IMR-90 (cell line): ENCODE data around the gene CRTAP. TPM values are rescaled to one million over a fixed set of nuclear protein-coding genes. Genes with fewer than 3 reads are reported as not detected.
"Not testable (repeated sequence)": the region's sequence is repeated elsewhere in the genome, so short reads cannot be mapped to it uniquely, and the experiment has no call there.

ENCODE experiments used
- ATAC-seq: fragments of 200-7000 bp; cut with Tn5 transposase; 2 replicates; pipeline ENCODE4 v1.9.1; 2020; ENCODE audit warnings: low read depth, mild to moderate bottlenecking, moderate library complexity
- BruUV-seq: library from RNA; stranded (reverse); fragments of 400-500 nt; replicated peaks from 2 replicates; lab custom pipeline; 2021; lab: Mats Ljungman, UMichigan
- CTCF ChIA-PET: fragments of 300-600 bp; formaldehyde crosslinking; extraction: SDS; loops from one replicate; lab custom pipeline; 2021; ENCODE audit warnings: antibody characterized with exemption; lab: Yijun Ruan, JAX
- POLR2A ChIA-PET: fragments of 300-600 bp; sonication (Branson Sonifier 250); formaldehyde crosslinking; loops from one replicate; lab custom pipeline; 2022; ENCODE audit warnings: antibody characterized with exemption; ENCODE audit not compliant: unreplicated experiment; lab: Charles Lee
- DNase-seq: peaks from one replicate; pipeline ENCODE4 v3.0.0; 2013
- H2AFZ ChIP-seq: replicated peaks from 2 replicates; pipeline ENCODE3; 2013; ENCODE audit warnings: low read length, mild to moderate bottlenecking; ENCODE audit not compliant: poor library complexity
- H2AK5ac ChIP-seq: 2 replicates; pipeline ENCODE4 v1.6.1; 2013; ENCODE audit warnings: low read depth, low read length, inconsistent platforms
- H2AK9ac ChIP-seq: replicated peaks from 2 replicates; pipeline ENCODE3; 2013; ENCODE audit warnings: mild to moderate bottlenecking, low read depth, low read length, moderate library complexity; ENCODE audit not compliant: poor library complexity
- H2BK120ac ChIP-seq: 2 replicates; pipeline ENCODE4 v1.6.1; 2013; ENCODE audit warnings: low read depth, low read length, inconsistent platforms
- H2BK15ac ChIP-seq: 3 replicates; pipeline ENCODE4 v1.6.1; 2013; ENCODE audit warnings: low read depth, low read length, inconsistent platforms
- H2BK20ac ChIP-seq: 2 replicates; pipeline ENCODE4 v1.6.1; 2013; ENCODE audit warnings: low read depth, mild to moderate bottlenecking, inconsistent platforms, low read length, moderate library complexity
- H2BK5ac ChIP-seq: 2 replicates; pipeline ENCODE4 v1.6.1; 2013; ENCODE audit warnings: mild to moderate bottlenecking, low read depth, low read length, inconsistent platforms; ENCODE audit not compliant: poor library complexity, severe bottlenecking
- H3K14ac ChIP-seq: replicated peaks from 2 replicates; pipeline ENCODE4 v1.6.1; 2013; ENCODE audit warnings: low read depth, low read length, inconsistent platforms
- H3K18ac ChIP-seq: 2 replicates; pipeline ENCODE4 v1.6.1; 2013; ENCODE audit warnings: low read depth, low read length, control low read depth
- H3K23ac ChIP-seq: 2 replicates; pipeline ENCODE4 v1.6.1; 2013; ENCODE audit warnings: low read depth, low read length, inconsistent platforms
- H3K27ac ChIP-seq: 2 replicates; pipeline ENCODE4 v1.5.1; 2013; ENCODE audit warnings: mild to moderate bottlenecking, control low read depth, low read length; ENCODE audit not compliant: insufficient read depth
- H3K27me3 ChIP-seq: 2 replicates; pipeline ENCODE4 v1.6.1; 2013; ENCODE audit warnings: low read length; ENCODE audit not compliant: control insufficient read depth, insufficient read depth
- H3K36me3 ChIP-seq: 2 replicates; pipeline ENCODE4 v1.6.1; 2013; ENCODE audit warnings: low read length, mixed read lengths; ENCODE audit not compliant: control insufficient read depth, insufficient read depth
- H3K4ac ChIP-seq: 2 replicates; pipeline ENCODE4 v1.6.1; 2013; ENCODE audit warnings: low read depth, low read length, inconsistent platforms
- H3K4me1 ChIP-seq: 2 replicates; pipeline ENCODE4 v1.6.1; 2013; ENCODE audit warnings: low read length, mixed read lengths; ENCODE audit not compliant: control insufficient read depth, insufficient read depth
- H3K4me2 ChIP-seq: 2 replicates; pipeline ENCODE4 v1.6.1; 2013; ENCODE audit warnings: low read depth, mild to moderate bottlenecking, control low read depth, low read length, moderate library complexity
- H3K4me3 ChIP-seq: 2 replicates; pipeline ENCODE4 v1.5.1; 2013; ENCODE audit warnings: low read depth, mild to moderate bottlenecking, control low read depth, low read length, moderate library complexity; ENCODE audit not compliant: insufficient read depth
- H3K56ac ChIP-seq: 2 replicates; pipeline ENCODE4 v1.6.1; 2013; ENCODE audit warnings: low read length, inconsistent platforms; ENCODE audit not compliant: insufficient read depth; ENCODE audit errors: extremely low read depth
- H3K79me1 ChIP-seq, 2 experiments: 2 replicates each; pipeline ENCODE4 v1.6.1; 2013; ENCODE audit warnings: low read length in 2 of 2, inconsistent platforms in 1 of 2, low read depth in 1 of 2
- H3K9ac ChIP-seq: 2 replicates; pipeline ENCODE4 v1.6.1; 2013; ENCODE audit warnings: low read depth, low read length, control low read depth
- H3K9me1 ChIP-seq: 2 replicates; pipeline ENCODE4 v1.6.1; 2013; ENCODE audit warnings: low read length, inconsistent platforms; ENCODE audit not compliant: insufficient read depth
- H3K9me3 ChIP-seq: 2 replicates; pipeline ENCODE4 v1.6.1; 2013; ENCODE audit warnings: low read length; ENCODE audit not compliant: control insufficient read depth, insufficient read depth
- H4K20me1 ChIP-seq: 2 replicates; pipeline ENCODE4 v1.6.1; 2013; ENCODE audit warnings: low read length, inconsistent platforms; ENCODE audit not compliant: insufficient read depth
- H4K5ac ChIP-seq: 2 replicates; pipeline ENCODE4 v1.6.1; 2013; ENCODE audit warnings: mild to moderate bottlenecking, low read depth, low read length, control low read depth
- H4K8ac ChIP-seq, 2 experiments: 2 replicates each; pipeline ENCODE4 v1.6.1; 2013; ENCODE audit warnings: low read depth in 2 of 2, low read length in 2 of 2, control low read depth in 1 of 2, inconsistent platforms in 1 of 2
- H4K91ac ChIP-seq: 2 replicates; pipeline ENCODE4 v1.6.1; 2013; ENCODE audit warnings: low read depth, low read length, inconsistent platforms; ENCODE audit not compliant: insufficient read depth
- WGBS, 2 experiments: methylation state at CpG; one replicate each; pipeline versions ENCODE4 v1.1.5 to v1.1.7; 2013; ENCODE audit warnings: missing lambda C conversion rate in 2 of 2; ENCODE audit not compliant: insufficient read length in 1 of 2; ENCODE audit errors: extremely low coverage in 2 of 2; 5-methylcytosine and 5-hydroxymethylcytosine counted together
- dilution Hi-C: fragments of 300-500 bp; cut with HindIII; formaldehyde crosslinking; loops from one replicate; pipeline ENCODE4 v1.14.3; 2018; ENCODE audit warnings: low sequenced_read_pairs; ENCODE audit not compliant: unreplicated experiment
- in situ Hi-C: fragments of 300-500 bp; cut with MboI; formaldehyde crosslinking; loops from 3 replicates; pipeline ENCODE4 v1.14.3; 2019; ENCODE audit warnings: low sequenced_read_pairs, inconsistent platforms, mixed read lengths
- intact Hi-C: fragments of 100-400 bp; cut with micrococcal nuclease; formaldehyde crosslinking; loops from 2 replicates; pipeline ENCODE4 v1.10.0; 2022
- polyA plus RNA-seq, 3 experiments: library from polyadenylated mRNA; depleted of rRNA; stranded (reverse); fragments of >200 nt; gene quantifications; 2 replicates each; pipeline ENCODE4 v1.2.3, GENCODE V29; 2012; ENCODE audit warnings: low replicate concordance in 1 of 3
- total RNA-seq: library from RNA; depleted of rRNA; stranded (reverse); fragments of >200 nt; gene quantifications from 2 replicates; pipeline ENCODE4 v1.2.3, GENCODE V29; 2012

The CRTAP gene
- total and polyA plus RNA-seq, 2 of the 4 experiments (the other 2 are of a cell fraction), result 108 to 205 TPM

DNA sequence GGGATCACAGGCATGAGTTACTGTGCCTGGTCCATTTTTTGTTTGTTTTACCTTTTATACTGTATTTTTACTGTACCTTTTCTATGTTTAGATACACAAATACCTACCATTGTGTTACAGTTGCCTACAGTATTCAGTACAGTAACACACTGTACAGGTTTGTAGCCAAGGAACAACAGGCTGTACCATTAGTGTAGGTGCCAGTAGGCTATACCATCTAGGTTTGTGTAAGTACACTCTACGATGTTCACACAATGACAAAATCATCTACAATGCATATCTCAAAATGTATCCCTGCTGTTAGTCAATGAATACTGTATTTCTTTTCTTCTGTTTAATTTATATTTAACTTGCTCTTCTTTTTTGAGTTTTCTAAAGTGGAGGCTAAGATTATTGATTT, 67.8 kb downstream of the CRTAP start:
- H3K9me1 ChIP-seq, ATAC-seq, H2AK9ac ChIP-seq, H2BK20ac ChIP-seq, H2AK5ac ChIP-seq, H3K27me3 ChIP-seq, H2AFZ ChIP-seq, dilution Hi-C loops, H3K79me1 ChIP-seq, H3K4ac ChIP-seq, H4K8ac ChIP-seq, H3K9me3 ChIP-seq, H2BK5ac ChIP-seq, H3K23ac ChIP-seq, H3K4me3 ChIP-seq, H3K27ac ChIP-seq, in situ Hi-C loops, H3K18ac ChIP-seq, H4K91ac ChIP-seq, POLR2A ChIA-PET, DNase-seq, H4K5ac ChIP-seq, BruUV-seq, H3K36me3 ChIP-seq, H3K9ac ChIP-seq, H3K4me2 ChIP-seq, H3K14ac ChIP-seq, H2BK15ac ChIP-seq, H2BK120ac ChIP-seq, H3K56ac ChIP-seq, H4K20me1 ChIP-seq, intact Hi-C loops, H3K4me1 ChIP-seq: not testable (repeated sequence)
- CTCF ChIA-PET, result interaction anchor here (2.1 kb wide), 1 partner anchor 16 kb away, joined by 4 read pairs; no protein-coding TSS in a partner anchor
- no CpG with 5 or more reads among the region's 1 CpG for WGBS, 2 experiments
